HG03045 (cell line): ENCODE data around the gene DLG2.
"Not testable (repeated sequence)": the region's sequence is repeated elsewhere in the genome, so short reads cannot be mapped to it uniquely, and the experiment has no call there.

ENCODE experiments used
- ATAC-seq: cut with Tn5 transposase; IDR thresholded peaks from one replicate; pipeline ENCODE4 v1.9.1; 2021; ENCODE audit warnings: mild to moderate bottlenecking, moderate library complexity; ENCODE audit not compliant: unreplicated experiment

DLG2 gene

DNA sequence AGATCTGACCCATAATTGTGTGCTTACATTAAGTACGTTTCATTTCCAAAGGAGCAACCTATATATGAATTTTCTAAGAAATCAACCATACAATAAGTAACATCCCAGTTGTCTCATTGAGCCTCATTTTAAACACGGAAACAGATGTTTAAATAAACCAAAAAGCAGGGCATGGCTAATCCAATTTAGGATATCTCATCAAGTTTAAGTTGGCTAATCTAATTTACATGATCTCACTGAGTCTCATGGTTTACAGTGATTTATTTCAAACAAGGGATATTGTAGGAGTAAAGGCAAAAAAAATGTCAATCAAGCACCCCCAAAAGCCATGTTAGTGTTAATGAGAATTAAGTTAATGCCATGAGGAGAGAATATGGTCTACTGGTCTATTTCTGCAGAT lies 1841.2 kb downstream of the DLG2 start:
- ATAC-seq: no peak

DNA sequence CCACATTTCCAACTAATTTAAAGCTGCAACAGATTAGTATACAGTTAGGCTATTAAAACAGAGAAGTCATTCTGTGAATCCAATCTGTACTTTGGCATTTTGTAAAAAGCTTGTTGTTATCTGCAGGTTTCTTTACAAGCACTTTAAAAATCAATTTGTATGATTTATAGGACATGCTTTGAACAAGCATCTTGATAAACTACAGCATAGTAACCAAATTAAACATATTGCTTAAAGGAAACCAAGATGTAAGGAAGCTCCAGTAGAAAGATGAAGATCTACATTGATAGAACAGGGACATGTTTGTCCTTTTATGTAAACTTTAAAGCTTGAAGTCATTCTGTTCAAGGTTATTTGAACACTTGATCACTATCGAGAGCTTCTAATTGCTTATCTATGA lies 1842.7 kb downstream of the DLG2 start:
- ATAC-seq: no peak

DNA sequence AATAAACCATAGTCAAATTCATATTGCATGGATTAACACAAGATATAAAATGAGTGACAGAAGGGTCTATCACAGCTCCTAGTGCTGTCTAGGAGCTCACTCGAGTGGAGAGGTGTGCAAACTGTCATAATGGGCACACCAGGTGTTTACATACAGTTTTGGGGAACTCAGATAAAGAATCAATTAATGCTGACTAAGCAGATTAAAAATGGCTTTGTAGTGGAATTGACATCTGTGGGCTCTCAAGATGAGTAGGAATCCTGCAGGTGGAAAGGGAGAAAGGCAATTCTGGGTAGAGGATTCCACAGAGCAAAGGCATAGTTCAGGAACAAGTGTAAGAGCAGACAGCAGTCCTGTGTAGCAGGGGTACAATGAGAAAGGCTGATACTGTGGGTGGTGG lies 1844.8 kb downstream of the DLG2 start:
- no peak for ATAC-seq

DNA sequence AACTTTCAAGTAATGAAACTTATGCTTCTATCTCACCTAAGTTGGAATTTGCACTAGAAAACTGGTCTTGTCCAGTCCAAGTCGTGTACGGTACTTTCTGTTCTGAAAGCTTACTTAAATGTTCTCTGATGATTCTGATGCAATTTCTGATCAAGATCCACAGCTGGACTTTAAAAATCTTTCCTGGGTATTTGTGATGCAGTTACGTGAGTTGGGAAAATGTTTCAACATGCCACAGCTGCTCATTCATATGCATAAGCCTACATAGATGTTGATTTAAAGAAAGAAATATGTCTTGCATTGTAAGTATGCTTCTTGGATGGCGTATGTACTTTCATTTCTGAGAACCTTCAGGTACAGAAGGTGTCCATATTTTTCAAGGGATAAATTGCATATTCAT lies 1847.3 kb downstream of the DLG2 start:
- no peak for ATAC-seq

DNA sequence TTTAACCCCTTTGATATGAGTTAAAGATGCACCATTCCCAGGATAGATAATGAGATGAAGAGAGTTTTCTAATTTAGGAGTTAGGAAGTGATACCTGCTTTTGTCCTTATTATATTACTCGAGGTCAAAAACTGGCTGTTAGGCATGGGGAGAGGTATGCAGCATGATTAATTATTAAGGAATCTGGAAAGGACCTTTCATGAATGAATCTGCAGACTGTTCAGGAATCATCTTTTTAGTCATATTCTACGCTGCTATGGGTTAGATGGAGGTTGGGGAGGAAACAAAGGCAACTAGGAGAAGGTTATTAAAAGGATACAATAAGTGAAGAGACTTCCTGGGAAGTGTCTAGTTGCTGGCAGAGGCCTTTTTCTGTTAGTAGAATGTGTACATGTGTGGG lies 1848.5 kb downstream of the DLG2 start:
- ATAC-seq: no peak

DNA sequence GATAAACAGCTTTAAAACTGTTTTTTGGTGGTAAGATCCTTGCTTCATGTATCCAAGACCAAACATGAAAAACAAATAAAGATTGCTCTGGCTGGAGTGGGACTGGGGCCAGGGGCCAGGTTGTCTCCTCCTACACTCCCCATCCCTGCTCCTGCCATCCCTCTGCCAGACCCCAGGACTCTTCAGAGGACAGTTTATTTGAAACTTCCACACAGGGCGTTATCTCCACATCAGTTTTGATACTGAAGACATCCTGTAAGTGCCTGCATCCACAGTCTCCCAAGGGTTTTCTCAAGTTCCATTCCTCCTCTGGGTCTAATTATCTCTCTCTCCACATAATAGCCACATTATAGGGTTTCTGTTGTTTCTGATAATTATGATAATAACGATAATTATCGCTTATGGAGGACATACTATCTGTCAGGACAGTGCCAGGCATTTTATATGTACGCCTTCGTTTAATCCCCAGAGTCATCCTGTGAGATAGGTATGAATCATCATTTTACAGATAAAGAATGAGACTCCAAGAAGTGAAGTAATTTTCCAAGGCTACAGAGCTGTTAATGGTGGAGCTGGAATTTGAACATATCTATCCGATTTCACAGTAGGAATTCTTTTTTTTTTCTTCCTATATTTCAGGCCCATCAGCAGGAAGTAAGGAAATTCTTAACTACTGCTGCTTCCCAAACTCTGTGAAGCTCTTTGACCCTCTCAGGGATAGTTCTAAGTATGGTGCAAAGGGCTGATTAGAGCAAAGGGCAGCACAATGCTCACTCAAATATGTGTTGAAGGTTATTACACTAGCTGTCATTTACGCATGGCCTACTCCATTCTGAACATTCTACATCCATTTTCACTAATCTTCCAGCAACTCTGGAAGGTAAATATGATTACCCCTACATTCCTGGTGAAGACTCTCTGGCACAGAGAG lies 1852.9 kb downstream of the DLG2 start:
- no peak for ATAC-seq

DNA sequence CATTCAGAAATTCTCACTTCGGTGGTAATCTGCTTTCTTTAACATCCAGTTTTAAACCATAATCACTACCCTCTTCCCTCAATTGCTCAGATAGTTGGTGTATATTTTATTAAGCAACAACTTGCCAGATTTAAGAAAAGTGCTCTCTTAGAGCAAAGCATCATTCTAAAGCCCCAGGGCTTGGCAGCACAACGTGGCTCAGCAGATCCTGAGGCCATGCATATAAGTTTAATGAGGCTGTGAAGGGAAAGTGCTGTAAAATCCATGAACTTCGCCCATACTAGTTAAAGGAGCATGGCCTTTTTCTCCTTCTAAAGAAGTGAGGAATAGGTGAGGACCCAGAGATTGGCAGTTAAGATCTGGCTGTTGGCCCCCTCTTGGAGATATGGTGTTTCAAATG lies 1858.7 kb downstream of the DLG2 start:
- ATAC-seq: no peak

DNA sequence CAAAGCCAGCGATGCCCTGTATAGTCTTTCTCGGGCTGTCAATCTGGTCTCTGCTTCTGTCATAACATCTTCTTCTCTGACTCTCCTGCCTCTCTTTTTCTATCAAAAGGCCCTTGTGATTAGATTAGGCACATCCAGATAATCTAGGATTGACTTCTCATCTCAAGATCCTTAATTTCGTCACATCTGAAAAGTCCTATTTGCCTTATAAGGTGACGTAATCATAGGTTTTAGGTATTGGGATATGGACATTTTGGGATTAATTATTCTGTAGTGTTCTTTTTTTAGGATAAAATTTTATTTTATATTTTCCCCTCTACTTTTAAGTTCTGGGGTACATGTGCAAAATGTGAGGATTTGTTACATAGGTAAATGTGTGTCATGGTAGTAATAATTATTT lies 1860.2 kb downstream of the DLG2 start:
- ATAC-seq: no peak

DNA sequence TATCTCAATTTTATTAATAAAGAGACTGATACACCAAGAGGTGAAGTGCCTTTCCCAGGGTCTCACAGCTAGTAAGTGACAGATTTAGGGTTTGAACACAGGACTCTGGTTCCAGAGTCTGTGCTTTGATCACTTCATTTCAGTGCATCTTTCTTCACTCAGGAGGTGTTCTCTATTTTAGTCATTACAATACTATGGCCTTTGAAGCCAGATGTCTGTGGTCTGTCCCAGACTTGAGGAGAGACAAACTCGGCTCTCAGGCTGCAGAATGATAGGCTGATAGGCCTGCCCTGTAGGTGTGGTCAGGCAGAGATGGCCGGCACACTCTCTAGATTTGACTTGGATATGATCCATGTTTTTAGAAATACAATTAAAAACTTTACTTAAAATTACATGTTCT lies 1862.5 kb downstream of the DLG2 start:
- no peak for ATAC-seq

DNA sequence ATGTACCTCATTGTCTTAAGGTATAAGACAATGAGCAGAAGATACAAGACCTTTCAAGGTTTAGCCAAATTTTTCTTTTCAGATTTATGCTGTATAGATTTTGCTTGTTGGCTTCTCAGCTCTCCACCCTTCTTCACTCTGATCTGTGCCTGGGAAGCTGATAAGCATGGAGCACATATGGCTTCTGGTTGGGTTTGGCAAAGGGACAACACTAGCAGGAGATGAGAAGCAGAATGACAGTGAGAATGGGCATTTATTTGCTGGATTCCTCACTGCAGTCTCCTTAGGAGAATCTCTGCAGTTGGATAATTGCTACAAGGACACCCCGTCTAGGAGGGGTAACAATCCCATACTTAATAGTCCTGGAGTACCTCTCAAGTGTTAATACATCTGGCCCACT lies 1866.2 kb downstream of the DLG2 start:
- no peak for ATAC-seq

DNA sequence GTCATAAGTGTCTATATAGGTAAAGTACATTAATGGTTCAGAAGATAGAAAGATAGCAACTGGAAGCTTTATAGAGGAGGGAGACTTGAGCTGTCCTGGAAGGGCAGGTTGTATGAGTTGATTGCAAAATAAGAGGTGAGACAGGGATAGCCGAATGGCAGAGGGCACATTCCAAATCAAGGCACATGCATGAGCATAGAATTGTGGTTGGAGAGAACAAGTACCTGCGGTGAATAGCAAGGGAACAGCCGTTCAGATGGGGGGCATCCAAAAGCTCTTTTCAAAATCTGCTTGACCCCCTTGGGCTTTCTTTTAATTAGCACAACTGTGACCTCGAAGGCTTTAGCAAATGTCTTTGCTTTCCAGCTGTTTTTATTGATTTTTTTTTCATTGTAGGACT lies 1868.0 kb downstream of the DLG2 start:
- ATAC-seq: no peak

DNA sequence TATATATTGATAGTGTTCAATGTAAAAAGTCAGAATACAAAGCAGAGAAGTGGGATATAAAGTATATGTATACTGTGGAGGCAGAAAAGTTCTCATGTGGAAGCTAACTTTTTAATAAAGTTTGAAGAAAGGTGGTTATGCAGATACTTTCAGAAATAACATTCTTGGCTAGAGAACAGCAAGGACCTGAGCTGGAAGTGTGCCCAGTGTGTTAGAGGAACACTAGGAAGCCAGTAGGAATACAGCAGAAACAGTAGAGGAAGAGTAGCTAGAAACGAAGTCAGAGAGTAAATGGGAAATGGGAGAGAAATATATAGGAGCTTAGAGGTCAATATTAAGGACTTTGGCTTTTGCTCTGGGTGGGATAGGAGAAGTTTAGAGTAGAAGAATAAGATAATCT lies 1876.1 kb downstream of the DLG2 start:
- no peak for ATAC-seq

DNA sequence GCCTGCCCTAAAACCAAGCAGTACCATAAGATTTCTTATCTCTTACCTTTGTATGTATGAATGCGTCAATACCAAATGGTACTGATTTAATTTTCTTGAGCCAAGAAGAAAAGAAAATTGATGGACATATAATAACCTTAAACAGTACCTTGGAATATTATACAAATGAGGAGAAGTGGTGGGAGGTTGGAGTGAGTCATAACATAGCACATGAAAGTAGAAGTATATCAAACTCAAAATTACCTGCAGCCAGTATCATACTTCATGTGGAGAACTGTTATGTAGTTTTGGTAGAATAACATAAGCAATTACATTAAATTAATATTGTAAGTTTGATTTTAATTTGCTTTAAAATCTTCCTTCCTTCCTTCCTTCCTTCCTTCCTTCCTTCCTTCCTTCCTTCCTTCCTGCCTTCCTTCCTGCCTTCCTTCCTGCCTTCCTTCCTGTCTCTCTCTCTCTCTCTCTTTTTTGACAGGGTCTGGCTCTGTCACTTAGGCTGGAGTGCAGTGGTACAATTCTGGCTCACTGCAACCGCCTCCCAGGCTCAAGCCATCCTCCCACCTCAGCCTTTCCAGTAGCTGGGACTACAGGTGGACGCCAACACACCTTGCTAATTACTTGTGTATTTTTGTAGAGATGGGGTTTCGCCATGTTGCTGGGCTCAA lies 1880.1 kb downstream of the DLG2 start:
- no peak for ATAC-seq

DNA sequence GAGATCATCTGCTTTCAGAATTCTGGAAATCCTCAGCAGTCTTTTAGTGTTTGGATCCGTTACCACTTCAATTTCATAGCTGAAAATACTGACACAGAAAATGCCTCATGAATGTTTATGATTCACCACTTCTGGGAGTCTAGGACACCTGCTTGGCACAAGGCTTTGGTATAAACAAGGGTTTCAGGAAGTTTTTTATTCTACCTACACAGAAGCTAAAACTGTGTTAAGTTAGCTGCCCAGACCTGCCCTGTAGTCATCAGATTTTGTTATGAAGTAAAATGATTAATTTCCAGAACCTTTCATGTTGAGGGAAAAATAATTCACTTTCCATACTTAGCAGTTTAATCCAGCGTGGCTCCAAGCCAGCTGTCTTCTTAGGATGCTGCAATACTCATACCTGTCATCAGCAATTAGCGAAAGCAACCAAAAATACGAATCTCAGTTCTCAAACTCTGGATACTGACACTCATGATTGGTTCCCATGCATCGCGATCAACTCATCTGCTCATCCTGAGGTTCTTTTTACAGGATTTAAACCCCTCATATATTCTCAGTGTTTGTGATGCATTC lies 1882.4 kb downstream of the DLG2 start:
- no peak for ATAC-seq

DNA sequence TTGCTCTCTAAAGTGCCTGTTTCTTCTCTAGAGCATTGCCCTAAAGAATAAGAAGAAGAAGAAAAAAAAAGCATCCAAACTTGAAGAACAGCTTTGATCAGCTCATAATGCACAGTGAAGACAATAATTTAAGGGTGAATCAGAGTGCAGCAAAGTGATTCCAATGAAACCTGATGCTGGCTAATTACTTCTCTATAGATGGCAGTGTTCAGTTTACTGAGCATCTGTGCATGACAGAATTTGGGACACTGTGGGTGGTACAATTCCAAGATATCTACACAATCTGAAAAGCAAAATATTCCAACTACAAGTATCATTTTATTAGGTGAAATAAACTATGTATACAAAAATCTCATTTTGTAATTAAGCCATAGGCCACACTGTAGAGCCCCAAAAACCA lies 1890.5 kb downstream of the DLG2 start:
- ATAC-seq: no peak

DNA sequence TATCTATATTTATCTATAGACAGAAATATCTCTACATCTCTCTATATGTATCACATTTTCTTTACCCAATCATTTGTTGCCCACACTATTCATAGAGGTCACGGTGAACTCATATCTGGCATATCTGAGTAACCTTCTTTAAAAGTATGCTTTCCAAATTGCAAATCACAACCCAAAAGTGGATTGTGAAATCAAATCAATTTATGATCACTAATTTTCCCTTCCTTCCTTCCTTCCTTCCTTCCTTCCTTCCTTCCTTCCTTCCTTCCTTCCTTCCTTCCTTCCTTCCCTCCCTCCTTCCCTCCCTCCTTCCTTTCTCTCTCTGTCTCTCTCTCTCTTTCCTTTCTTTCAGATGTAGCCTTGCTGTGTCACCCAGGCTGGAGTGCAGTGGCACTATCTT lies 1893.0 kb downstream of the DLG2 start:
- no peak for ATAC-seq

DNA sequence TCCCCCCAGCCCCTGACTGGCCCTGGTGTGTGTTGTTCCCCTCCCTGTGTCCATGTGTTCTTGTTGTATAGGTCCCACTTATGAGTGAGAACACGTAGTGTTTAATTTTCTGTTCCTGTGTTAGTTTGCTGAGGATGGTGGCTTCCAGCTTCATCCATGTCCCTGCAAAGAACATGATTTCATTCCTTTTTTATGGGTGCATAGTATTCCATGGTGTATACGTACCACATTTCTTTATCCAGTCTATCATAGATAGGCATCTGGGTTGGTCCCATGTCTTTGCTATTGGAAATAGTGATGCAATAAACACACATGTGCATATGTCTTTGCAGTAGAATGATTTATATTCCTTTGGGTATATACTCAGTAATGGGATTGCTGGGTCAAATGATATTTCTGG lies 1895.9 kb downstream of the DLG2 start:
- ATAC-seq: not testable (repeated sequence)

DNA sequence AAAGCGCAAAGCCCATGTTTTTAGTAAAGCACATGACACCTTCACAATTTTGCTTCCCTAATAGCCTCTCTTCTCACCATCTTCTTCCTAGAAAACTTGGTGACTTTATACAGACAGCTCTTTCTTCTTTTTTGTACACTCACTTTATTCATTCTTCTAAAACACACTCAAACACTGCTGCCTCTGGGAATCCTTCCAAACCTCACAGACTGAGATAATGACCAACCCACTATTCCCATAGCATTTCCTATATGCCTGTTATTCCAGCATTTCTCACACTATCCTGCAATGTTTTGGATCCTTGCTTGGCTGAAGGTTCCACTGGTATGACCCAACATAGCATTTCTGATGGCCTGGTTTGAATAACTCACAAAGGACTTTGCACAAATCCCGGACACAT lies 1898.9 kb downstream of the DLG2 start:
- no peak for ATAC-seq

DNA sequence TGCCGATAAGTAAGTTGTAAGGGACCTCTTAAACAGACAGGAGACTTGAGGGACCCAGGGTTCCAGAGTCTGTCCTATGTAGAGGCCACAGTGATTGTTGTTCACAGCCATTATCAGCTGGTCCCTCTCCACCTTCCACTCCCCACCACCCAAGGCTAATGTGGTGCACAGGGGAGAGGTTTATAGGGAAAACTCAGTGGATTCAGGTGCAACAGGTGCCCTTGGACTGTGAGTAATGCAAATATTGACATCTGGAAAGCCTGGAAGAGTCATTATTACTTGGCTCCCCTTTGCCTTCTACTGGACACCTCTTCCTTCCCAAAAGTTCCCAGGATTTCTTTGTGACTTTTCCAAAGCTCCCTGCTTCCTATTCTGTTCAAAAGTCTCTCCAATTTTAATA lies 1899.9 kb downstream of the DLG2 start:
- no peak for ATAC-seq

DNA sequence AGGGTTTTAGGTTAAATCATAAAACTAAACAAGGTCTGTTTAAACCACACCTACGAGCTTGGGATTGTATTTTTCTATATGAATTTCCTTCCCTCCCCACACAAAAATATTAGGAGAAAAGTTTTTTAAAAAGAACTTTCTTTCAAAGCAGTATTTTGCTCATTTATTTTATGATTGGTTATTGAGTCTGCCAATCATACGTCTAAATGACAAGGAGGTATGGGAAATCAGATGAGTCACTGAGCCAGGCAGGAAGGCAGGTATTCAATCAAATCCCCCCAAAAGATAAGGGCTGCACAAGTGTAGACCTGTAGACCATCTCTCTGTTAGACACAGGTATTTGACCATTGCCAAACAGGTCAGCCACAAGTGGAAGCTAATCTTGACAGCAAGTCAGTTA lies 1900.8 kb downstream of the DLG2 start:
- no peak for ATAC-seq

DNA sequence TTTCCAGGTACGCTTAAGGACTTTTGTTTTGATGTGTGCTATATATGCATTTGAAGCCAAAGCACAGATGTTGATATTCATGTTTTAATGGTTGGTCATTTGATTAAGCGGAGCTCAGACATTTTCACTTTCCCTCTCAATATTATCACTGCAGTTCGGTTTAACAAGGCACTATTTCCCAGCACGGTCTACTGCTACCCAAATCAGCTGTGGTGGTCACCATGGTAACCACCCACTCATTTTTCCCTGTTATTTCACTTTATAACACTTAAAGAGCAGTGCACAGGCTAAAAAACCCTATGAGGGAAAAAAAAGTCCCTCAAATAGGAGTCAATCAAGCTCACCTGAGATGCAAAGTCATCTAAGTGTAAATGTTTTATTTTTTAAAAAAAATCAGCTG lies 1901.4 kb downstream of the DLG2 start:
- ATAC-seq: no peak

DNA sequence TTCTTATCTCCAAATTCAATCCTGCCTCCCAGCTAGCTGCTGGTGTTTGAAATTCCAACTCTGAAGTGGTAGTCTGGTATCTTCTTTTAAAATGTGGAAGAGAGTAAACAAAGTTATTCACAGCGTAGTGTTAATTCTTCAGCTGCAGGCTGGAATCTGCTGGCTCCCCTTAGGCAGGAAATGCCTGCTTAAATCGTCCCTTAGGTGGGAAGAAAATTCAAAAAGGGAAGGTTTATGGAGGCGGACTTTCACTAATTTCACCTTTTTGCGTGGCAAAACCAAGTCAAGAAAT lies 1901.9 kb downstream of the DLG2 start:
- no peak for ATAC-seq
